ENCODE data around the gene CBLIF.
A peak's percentile ranks its signal among the peaks of the same experiment; 100 is the strongest.

- TF ChIP-seq, protein P1, sequence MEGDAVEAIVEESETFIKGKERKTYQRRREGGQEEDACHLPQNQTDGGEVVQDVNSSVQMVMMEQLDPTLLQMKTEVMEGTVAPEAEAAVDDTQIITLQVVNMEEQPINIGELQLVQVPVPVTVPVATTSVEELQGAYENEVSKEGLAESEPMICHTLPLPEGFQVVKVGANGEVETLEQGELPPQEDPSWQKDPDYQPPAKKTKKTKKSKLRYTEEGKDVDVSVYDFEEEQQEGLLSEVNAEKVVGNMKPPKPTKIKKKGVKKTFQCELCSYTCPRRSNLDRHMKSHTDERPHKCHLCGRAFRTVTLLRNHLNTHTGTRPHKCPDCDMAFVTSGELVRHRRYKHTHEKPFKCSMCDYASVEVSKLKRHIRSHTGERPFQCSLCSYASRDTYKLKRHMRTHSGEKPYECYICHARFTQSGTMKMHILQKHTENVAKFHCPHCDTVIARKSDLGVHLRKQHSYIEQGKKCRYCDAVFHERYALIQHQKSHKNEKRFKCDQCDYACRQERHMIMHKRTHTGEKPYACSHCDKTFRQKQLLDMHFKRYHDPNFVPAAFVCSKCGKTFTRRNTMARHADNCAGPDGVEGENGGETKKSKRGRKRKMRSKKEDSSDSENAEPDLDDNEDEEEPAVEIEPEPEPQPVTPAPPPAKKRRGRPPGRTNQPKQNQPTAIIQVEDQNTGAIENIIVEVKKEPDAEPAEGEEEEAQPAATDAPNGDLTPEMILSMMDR (optimal IDR thresholded peaks at IDR 0.05 in 1 of 3, IDR thresholded peaks at IDR 0.05 in 1 of 3, conservative IDR thresholded peaks at IDR 0.05 in 1 of 3; ENCODE audit: extremely low read depth in 1 of 3, insufficient read depth in 2 of 3, low read length in 3 of 3): peak; percentile 44 to 66 (median 65)
- TF ChIP-seq EZH2 (IDR thresholded peaks at IDR 0.05; ENCODE audit: low read length): no peak
Observed at GRCh38 chr11:59822989-59823566, 22.2 kb downstream of the CBLIF start.

All from keratinocyte (primary cell).